GM23338 (cell line): ENCODE data around the gene PERCC1. TPM values are rescaled to one million over a fixed set of nuclear protein-coding genes. Genes with fewer than 3 reads are reported as not detected.

Experiments
- ATAC-seq: fragments of 200-7000 bp; cut with Tn5 transposase; 3 replicates; pipeline ENCODE4 v1.9.1; 2020
- DNase-seq: peaks from one replicate; pipeline ENCODE4 v3.0.0-alpha.2; 2015; ENCODE audit warnings: low spot score
- H2AFZ ChIP-seq: fragments of 200-600 bp; sonication (generic); 2 replicates; pipeline ENCODE4 v1.8.0; 2016; ENCODE audit warnings: antibody characterized with exemption, mild to moderate bottlenecking, moderate library complexity
- H3F3A ChIP-seq: fragments of 200-600 bp; sonication (generic); replicated peaks from 2 replicates; pipeline ENCODE4 v1.8.0; 2017; ENCODE audit warnings: antibody characterized with exemption, mixed run types, low read depth
- H3K27ac ChIP-seq: fragments of 200-600 bp; sonication (generic); 2 replicates; pipeline ENCODE4 v1.6.1; 2016; ENCODE audit warnings: low read depth
- H3K27me3 ChIP-seq: fragments of 200-600 bp; sonication (generic); 2 replicates; pipeline ENCODE4 v1.8.0; 2016; ENCODE audit warnings: mild to moderate bottlenecking, mixed run types, moderate library complexity; ENCODE audit not compliant: insufficient read depth
- H3K36me3 ChIP-seq: fragments of 200-600 bp; sonication (generic); 2 replicates; pipeline ENCODE4 v1.8.0; 2016; ENCODE audit warnings: mild to moderate bottlenecking; ENCODE audit not compliant: insufficient read depth
- H3K4me1 ChIP-seq: fragments of 200-600 bp; sonication (generic); 2 replicates; pipeline ENCODE4 v1.8.0; 2016; ENCODE audit warnings: mild to moderate bottlenecking, moderate library complexity; ENCODE audit not compliant: insufficient read depth
- H3K4me2 ChIP-seq: fragments of 200-600 bp; sonication (generic); 2 replicates; pipeline ENCODE4 v1.7.1; 2017; ENCODE audit warnings: mixed run types
- H3K4me3 ChIP-seq: fragments of 200-600 bp; sonication (generic); 2 replicates; pipeline ENCODE4 v1.6.1; 2016; ENCODE audit warnings: mixed run types
- H3K79me2 ChIP-seq: fragments of 200-600 bp; sonication (generic); replicated peaks from 2 replicates; pipeline ENCODE4 v1.8.0; 2017; ENCODE audit warnings: mild to moderate bottlenecking; ENCODE audit not compliant: insufficient read depth
- H3K9me2 ChIP-seq: fragments of 200-600 bp; sonication (generic); 2 replicates; pipeline ENCODE4 v1.8.0; 2017; ENCODE audit not compliant: insufficient read depth
- H4K20me1 ChIP-seq: fragments of 200-600 bp; sonication (generic); replicated peaks from 2 replicates; pipeline ENCODE4 v1.8.0; 2017; ENCODE audit warnings: mild to moderate bottlenecking; ENCODE audit not compliant: insufficient read depth
- H3K27ac Mint-ChIP-seq: 2 replicates; pipeline ENCODE4 v1.8.0; 2020; ENCODE audit warnings: inconsistent platforms, mild to moderate bottlenecking, moderate library complexity, mixed read lengths
- H3K27me3 Mint-ChIP-seq: 3 replicates; pipeline ENCODE4 v1.8.0; 2022; ENCODE audit warnings: low read depth, mild to moderate bottlenecking, moderate library complexity, mixed read lengths, inconsistent platforms; ENCODE audit not compliant: insufficient read depth, poor library complexity
- H3K36me3 Mint-ChIP-seq: 3 replicates; pipeline ENCODE4 v1.8.0; 2021; ENCODE audit warnings: low read depth, mild to moderate bottlenecking, inconsistent platforms, moderate library complexity, mixed read lengths
- H3K4me1 Mint-ChIP-seq: 3 replicates; pipeline ENCODE4 v1.8.0; 2020; ENCODE audit warnings: mild to moderate bottlenecking, inconsistent platforms, mixed read lengths
- H3K4me3 Mint-ChIP-seq: 3 replicates; pipeline ENCODE4 v1.8.0; 2021; ENCODE audit warnings: moderate library complexity, mild to moderate bottlenecking, inconsistent platforms, mixed read lengths
- H3K9me3 Mint-ChIP-seq: 3 replicates; pipeline ENCODE4 v1.8.0; 2020; ENCODE audit warnings: moderate library complexity, mild to moderate bottlenecking, inconsistent platforms, mixed read lengths
- CREB1 ChIP-seq: fragments of 250-450 bp; sonication (Bioruptor Pico); IDR thresholded peaks from 2 replicates; pipeline ENCODE4 v1.5.0; 2020; ENCODE audit warnings: low read depth, mild to moderate bottlenecking, moderate library complexity
- EZH2 ChIP-seq: fragments of 200-600 bp; sonication (generic); IDR thresholded peaks from one replicate; pipeline ENCODE4 v1.8.0; 2017; ENCODE audit warnings: antibody characterized with exemption, mild to moderate bottlenecking, low read depth; ENCODE audit not compliant: unreplicated experiment
- EZH2phosphoT487 ChIP-seq: fragments of 200-600 bp; sonication (generic); IDR thresholded peaks from one replicate; pipeline ENCODE4 v1.8.1; 2018; ENCODE audit warnings: antibody characterized with exemption; ENCODE audit not compliant: unreplicated experiment
- JUNB ChIP-seq: IDR thresholded peaks from one replicate; pipeline ENCODE4 v1.6.1; 2016; ENCODE audit warnings: antibody characterized with exemption; ENCODE audit not compliant: unreplicated experiment
- NANOG ChIP-seq: IDR thresholded peaks from 2 replicates; pipeline ENCODE4 v1.6.1; 2016; ENCODE audit warnings: antibody characterized with exemption, borderline replicate concordance
- POLR2AphosphoS5 ChIP-seq: IDR thresholded peaks from 2 replicates; pipeline ENCODE4 v1.6.1; 2016; ENCODE audit warnings: antibody characterized with exemption, low read depth
- STAT1 ChIP-seq: IDR thresholded peaks from one replicate; pipeline ENCODE4 v1.6.1; 2016; ENCODE audit warnings: antibody characterized with exemption; ENCODE audit not compliant: unreplicated experiment
- ZNF114 ChIP-seq: fragments of 250-450 bp; sonication (Bioruptor Pico); IDR thresholded peaks from 2 replicates; pipeline ENCODE4 v1.5.0; 2020; ENCODE audit warnings: mild to moderate bottlenecking, moderate library complexity
- ZNF331 ChIP-seq: fragments of 250-450 bp; sonication (Bioruptor Pico); IDR thresholded peaks from 2 replicates; pipeline ENCODE4 v1.5.0; 2020; ENCODE audit warnings: low read depth, mild to moderate bottlenecking, moderate library complexity
- polyA plus RNA-seq: library from polyadenylated mRNA; unstranded; fragments of >200 nt; fragmentation: Nextera tagmentation; extraction: Ambion mirVana; gene quantifications from 2 replicates; pipeline ENCODE4 v1.2.1, GENCODE V29; 2016
- total RNA-seq: library from RNA; depleted of rRNA; stranded (reverse); fragments of >200 nt; shearing (Covaris generic); gene quantifications from 2 replicates; pipeline ENCODE4 v1.2.3, GENCODE V29; 2014
- TF ChIP-seq, protein P1 (sequence below): fragments of 250-450 bp; sonication (Bioruptor Pico); IDR thresholded peaks from 2 replicates; pipeline ENCODE4 v1.5.0; 2020; ENCODE audit warnings: mild to moderate bottlenecking, moderate library complexity
- TF ChIP-seq, protein P2 (sequence below): IDR thresholded peaks from one replicate; pipeline ENCODE4 v1.6.1; 2018; ENCODE audit warnings: antibody characterized with exemption; ENCODE audit not compliant: unreplicated experiment
- TF ChIP-seq, protein P3 (sequence below), 2 experiments: fragments of 200-600 bp in 1 of 2; sonication (generic) in 1 of 2; conservative IDR thresholded peaks; 2 replicates each; pipeline versions ENCODE4 v1.5.1 to v1.6.1; 2016 to 2017; ENCODE audit warnings: antibody characterized with exemption in 2 of 2, low read depth in 2 of 2, mild to moderate bottlenecking in 2 of 2, moderate library complexity in 1 of 2
- TF ChIP-seq, protein P4 (sequence below): IDR thresholded peaks from 2 replicates; pipeline ENCODE4 v1.6.1; 2016; ENCODE audit warnings: antibody characterized with exemption

Gene PERCC1
- total and polyA plus RNA-seq, 2 experiments from 2014 or later: not detected

DNA sequence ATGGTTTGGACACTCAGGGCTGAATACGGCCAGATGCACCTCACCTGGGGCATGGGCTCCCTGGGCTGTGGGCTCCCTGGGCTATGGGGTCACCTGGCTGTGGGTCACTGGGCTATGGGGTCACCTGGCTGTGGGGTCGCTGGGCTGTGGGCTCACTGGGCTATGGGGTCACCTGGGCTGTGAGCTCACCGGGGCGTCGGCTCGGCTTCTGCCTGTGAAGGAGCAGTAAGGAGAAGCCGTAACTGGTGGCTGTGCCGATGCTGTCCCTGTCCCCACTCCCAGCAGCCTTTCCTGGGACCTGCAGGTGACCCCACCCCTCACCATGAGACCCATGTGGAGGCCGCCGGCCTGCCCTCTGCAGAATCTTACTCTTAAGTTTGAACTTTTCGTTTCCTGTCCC lies 1.9 kb upstream of the PERCC1 start:
- H3K36me3 ChIP-seq: no peaks in the 10 kb centered on the region
- Mint-ChIP-seq H3K36me3 (no peaks in the 10 kb centered on the region), H3K4me3 (no peak overlapping the region), H3K27ac (no peak overlapping the region), H3K27me3 (peaks cover 9% of the 10 kb centered on the region), H3K9me3 (no peaks in the 10 kb centered on the region; the same call in 2 of the 3 replicates), H3K4me1 (no peaks in the 10 kb centered on the region)
- H3K27ac ChIP-seq: no peak overlapping the region
- H3K9me2 ChIP-seq: no peaks in the 10 kb centered on the region
- no peaks in the 10 kb centered on the region for H3K79me2 ChIP-seq
- DNase-seq (no peak), ATAC-seq (no peak)
- no peaks in the 10 kb centered on the region for H3K27me3 ChIP-seq
- H3K4me2 ChIP-seq: no peak overlapping the region
- no peaks in the 10 kb centered on the region for H3F3A ChIP-seq
- no peak overlapping the region for H3K4me3 ChIP-seq
- H4K20me1 ChIP-seq: no peaks in the 10 kb centered on the region
- no peak overlapping the region for H2AFZ ChIP-seq
- no peaks in the 10 kb centered on the region for H3K4me1 ChIP-seq
- TF ChIP-seq EZH2phosphoT487: no peak
- TF ChIP-seq, protein P1, sequence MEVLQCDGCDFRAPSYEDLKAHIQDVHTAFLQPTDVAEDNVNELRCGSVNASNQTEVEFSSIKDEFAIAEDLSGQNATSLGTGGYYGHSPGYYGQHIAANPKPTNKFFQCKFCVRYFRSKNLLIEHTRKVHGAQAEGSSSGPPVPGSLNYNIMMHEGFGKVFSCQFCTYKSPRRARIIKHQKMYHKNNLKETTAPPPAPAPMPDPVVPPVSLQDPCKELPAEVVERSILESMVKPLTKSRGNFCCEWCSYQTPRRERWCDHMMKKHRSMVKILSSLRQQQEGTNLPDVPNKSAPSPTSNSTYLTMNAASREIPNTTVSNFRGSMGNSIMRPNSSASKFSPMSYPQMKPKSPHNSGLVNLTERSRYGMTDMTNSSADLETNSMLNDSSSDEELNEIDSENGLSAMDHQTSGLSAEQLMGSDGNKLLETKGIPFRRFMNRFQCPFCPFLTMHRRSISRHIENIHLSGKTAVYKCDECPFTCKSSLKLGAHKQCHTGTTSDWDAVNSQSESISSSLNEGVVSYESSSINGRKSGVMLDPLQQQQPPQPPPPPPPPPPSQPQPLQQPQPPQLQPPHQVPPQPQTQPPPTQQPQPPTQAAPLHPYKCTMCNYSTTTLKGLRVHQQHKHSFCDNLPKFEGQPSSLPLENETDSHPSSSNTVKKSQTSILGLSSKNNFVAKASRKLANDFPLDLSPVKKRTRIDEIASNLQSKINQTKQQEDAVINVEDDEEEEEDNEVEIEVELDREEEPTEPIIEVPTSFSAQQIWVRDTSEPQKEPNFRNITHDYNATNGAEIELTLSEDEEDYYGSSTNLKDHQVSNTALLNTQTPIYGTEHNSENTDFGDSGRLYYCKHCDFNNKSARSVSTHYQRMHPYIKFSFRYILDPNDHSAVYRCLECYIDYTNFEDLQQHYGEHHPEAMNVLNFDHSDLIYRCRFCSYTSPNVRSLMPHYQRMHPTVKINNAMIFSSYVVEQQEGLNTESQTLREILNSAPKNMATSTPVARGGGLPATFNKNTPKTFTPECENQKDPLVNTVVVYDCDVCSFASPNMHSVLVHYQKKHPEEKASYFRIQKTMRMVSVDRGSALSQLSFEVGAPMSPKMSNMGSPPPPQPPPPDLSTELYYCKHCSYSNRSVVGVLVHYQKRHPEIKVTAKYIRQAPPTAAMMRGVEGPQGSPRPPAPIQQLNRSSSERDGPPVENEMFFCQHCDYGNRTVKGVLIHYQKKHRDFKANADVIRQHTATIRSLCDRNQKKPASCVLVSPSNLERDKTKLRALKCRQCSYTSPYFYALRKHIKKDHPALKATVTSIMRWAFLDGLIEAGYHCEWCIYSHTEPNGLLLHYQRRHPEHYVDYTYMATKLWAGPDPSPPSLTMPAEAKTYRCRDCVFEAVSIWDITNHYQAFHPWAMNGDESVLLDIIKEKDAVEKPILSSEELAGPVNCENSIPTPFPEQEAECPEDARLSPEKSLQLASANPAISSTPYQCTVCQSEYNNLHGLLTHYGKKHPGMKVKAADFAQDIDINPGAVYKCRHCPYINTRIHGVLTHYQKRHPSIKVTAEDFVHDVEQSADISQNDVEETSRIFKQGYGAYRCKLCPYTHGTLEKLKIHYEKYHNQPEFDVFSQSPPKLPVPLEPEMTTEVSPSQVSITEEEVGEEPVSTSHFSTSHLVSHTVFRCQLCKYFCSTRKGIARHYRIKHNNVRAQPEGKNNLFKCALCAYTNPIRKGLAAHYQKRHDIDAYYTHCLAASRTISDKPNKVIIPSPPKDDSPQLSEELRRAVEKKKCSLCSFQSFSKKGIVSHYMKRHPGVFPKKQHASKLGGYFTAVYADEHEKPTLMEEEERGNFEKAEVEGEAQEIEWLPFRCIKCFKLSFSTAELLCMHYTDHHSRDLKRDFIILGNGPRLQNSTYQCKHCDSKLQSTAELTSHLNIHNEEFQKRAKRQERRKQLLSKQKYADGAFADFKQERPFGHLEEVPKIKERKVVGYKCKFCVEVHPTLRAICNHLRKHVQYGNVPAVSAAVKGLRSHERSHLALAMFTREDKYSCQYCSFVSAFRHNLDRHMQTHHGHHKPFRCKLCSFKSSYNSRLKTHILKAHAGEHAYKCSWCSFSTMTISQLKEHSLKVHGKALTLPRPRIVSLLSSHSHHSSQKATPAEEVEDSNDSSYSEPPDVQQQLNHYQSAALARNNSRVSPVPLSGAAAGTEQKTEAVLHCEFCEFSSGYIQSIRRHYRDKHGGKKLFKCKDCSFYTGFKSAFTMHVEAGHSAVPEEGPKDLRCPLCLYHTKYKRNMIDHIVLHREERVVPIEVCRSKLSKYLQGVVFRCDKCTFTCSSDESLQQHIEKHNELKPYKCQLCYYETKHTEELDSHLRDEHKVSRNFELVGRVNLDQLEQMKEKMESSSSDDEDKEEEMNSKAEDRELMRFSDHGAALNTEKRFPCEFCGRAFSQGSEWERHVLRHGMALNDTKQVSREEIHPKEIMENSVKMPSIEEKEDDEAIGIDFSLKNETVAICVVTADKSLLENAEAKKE (CRISPR knock-in tag): no peak
- TF ChIP-seq, protein P2, sequence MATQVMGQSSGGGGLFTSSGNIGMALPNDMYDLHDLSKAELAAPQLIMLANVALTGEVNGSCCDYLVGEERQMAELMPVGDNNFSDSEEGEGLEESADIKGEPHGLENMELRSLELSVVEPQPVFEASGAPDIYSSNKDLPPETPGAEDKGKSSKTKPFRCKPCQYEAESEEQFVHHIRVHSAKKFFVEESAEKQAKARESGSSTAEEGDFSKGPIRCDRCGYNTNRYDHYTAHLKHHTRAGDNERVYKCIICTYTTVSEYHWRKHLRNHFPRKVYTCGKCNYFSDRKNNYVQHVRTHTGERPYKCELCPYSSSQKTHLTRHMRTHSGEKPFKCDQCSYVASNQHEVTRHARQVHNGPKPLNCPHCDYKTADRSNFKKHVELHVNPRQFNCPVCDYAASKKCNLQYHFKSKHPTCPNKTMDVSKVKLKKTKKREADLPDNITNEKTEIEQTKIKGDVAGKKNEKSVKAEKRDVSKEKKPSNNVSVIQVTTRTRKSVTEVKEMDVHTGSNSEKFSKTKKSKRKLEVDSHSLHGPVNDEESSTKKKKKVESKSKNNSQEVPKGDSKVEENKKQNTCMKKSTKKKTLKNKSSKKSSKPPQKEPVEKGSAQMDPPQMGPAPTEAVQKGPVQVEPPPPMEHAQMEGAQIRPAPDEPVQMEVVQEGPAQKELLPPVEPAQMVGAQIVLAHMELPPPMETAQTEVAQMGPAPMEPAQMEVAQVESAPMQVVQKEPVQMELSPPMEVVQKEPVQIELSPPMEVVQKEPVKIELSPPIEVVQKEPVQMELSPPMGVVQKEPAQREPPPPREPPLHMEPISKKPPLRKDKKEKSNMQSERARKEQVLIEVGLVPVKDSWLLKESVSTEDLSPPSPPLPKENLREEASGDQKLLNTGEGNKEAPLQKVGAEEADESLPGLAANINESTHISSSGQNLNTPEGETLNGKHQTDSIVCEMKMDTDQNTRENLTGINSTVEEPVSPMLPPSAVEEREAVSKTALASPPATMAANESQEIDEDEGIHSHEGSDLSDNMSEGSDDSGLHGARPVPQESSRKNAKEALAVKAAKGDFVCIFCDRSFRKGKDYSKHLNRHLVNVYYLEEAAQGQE: no peak
- no peak for TF ChIP-seq POLR2AphosphoS5
- no peak for TF ChIP-seq NANOG
- no peak for TF ChIP-seq ZNF114
- TF ChIP-seq EZH2: no peak
- TF ChIP-seq, protein P3, sequence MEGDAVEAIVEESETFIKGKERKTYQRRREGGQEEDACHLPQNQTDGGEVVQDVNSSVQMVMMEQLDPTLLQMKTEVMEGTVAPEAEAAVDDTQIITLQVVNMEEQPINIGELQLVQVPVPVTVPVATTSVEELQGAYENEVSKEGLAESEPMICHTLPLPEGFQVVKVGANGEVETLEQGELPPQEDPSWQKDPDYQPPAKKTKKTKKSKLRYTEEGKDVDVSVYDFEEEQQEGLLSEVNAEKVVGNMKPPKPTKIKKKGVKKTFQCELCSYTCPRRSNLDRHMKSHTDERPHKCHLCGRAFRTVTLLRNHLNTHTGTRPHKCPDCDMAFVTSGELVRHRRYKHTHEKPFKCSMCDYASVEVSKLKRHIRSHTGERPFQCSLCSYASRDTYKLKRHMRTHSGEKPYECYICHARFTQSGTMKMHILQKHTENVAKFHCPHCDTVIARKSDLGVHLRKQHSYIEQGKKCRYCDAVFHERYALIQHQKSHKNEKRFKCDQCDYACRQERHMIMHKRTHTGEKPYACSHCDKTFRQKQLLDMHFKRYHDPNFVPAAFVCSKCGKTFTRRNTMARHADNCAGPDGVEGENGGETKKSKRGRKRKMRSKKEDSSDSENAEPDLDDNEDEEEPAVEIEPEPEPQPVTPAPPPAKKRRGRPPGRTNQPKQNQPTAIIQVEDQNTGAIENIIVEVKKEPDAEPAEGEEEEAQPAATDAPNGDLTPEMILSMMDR (conservative IDR thresholded peaks at IDR 0.05; ENCODE audit: low read depth in 2 of 2): no peak
- no peak for TF ChIP-seq STAT1
- TF ChIP-seq CREB1: no peak
- no peak for TF ChIP-seq ZNF331 (CRISPR knock-in tag)
- TF ChIP-seq, protein P4, sequence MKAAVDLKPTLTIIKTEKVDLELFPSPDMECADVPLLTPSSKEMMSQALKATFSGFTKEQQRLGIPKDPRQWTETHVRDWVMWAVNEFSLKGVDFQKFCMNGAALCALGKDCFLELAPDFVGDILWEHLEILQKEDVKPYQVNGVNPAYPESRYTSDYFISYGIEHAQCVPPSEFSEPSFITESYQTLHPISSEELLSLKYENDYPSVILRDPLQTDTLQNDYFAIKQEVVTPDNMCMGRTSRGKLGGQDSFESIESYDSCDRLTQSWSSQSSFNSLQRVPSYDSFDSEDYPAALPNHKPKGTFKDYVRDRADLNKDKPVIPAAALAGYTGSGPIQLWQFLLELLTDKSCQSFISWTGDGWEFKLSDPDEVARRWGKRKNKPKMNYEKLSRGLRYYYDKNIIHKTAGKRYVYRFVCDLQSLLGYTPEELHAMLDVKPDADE: no peak
- TF ChIP-seq JUNB: no peak
